IMR-90 (cell line): ENCODE results near the gene ADM5. TPM values are rescaled to one million over a fixed set of nuclear protein-coding genes. Genes with fewer than 3 reads are reported as not detected.

Experiments used
- ATAC-seq: fragments of 200-7000 bp; cut with Tn5 transposase; 2 replicates; pipeline ENCODE4 v1.9.1; 2020; ENCODE audit warnings: low read depth, mild to moderate bottlenecking, moderate library complexity
- BruUV-seq: library from RNA; stranded (reverse); fragments of 400-500 nt; replicated peaks from 2 replicates; lab custom pipeline; 2021; lab: Mats Ljungman, UMichigan
- CTCF ChIA-PET: fragments of 300-600 bp; formaldehyde crosslinking; extraction: SDS; loops from one replicate; lab custom pipeline; 2021; ENCODE audit warnings: antibody characterized with exemption; lab: Yijun Ruan, JAX
- POLR2A ChIA-PET: fragments of 300-600 bp; sonication (Branson Sonifier 250); formaldehyde crosslinking; loops from one replicate; lab custom pipeline; 2022; ENCODE audit warnings: antibody characterized with exemption; ENCODE audit not compliant: unreplicated experiment; lab: Charles Lee
- DNase-seq: peaks from one replicate; pipeline ENCODE4 v3.0.0; 2013
- H2AFZ ChIP-seq: replicated peaks from 2 replicates; pipeline ENCODE3; 2013; ENCODE audit warnings: low read length, mild to moderate bottlenecking; ENCODE audit not compliant: poor library complexity
- H2AK5ac ChIP-seq: 2 replicates; pipeline ENCODE4 v1.6.1; 2013; ENCODE audit warnings: low read depth, low read length, inconsistent platforms
- H2AK9ac ChIP-seq: replicated peaks from 2 replicates; pipeline ENCODE3; 2013; ENCODE audit warnings: mild to moderate bottlenecking, low read depth, low read length, moderate library complexity; ENCODE audit not compliant: poor library complexity
- H2BK120ac ChIP-seq: 2 replicates; pipeline ENCODE4 v1.6.1; 2013; ENCODE audit warnings: low read depth, low read length, inconsistent platforms
- H2BK15ac ChIP-seq: 3 replicates; pipeline ENCODE4 v1.6.1; 2013; ENCODE audit warnings: low read depth, low read length, inconsistent platforms
- H2BK20ac ChIP-seq: 2 replicates; pipeline ENCODE4 v1.6.1; 2013; ENCODE audit warnings: low read depth, mild to moderate bottlenecking, inconsistent platforms, low read length, moderate library complexity
- H2BK5ac ChIP-seq: 2 replicates; pipeline ENCODE4 v1.6.1; 2013; ENCODE audit warnings: mild to moderate bottlenecking, low read depth, low read length, inconsistent platforms; ENCODE audit not compliant: poor library complexity, severe bottlenecking
- H3K14ac ChIP-seq: replicated peaks from 2 replicates; pipeline ENCODE4 v1.6.1; 2013; ENCODE audit warnings: low read depth, low read length, inconsistent platforms
- H3K18ac ChIP-seq: 2 replicates; pipeline ENCODE4 v1.6.1; 2013; ENCODE audit warnings: low read depth, low read length, control low read depth
- H3K23ac ChIP-seq: 2 replicates; pipeline ENCODE4 v1.6.1; 2013; ENCODE audit warnings: low read depth, low read length, inconsistent platforms
- H3K27ac ChIP-seq: 2 replicates; pipeline ENCODE4 v1.5.1; 2013; ENCODE audit warnings: mild to moderate bottlenecking, control low read depth, low read length; ENCODE audit not compliant: insufficient read depth
- H3K27me3 ChIP-seq: 2 replicates; pipeline ENCODE4 v1.6.1; 2013; ENCODE audit warnings: low read length; ENCODE audit not compliant: control insufficient read depth, insufficient read depth
- H3K36me3 ChIP-seq: 2 replicates; pipeline ENCODE4 v1.6.1; 2013; ENCODE audit warnings: low read length, mixed read lengths; ENCODE audit not compliant: control insufficient read depth, insufficient read depth
- H3K4ac ChIP-seq: 2 replicates; pipeline ENCODE4 v1.6.1; 2013; ENCODE audit warnings: low read depth, low read length, inconsistent platforms
- H3K4me1 ChIP-seq: 2 replicates; pipeline ENCODE4 v1.6.1; 2013; ENCODE audit warnings: low read length, mixed read lengths; ENCODE audit not compliant: control insufficient read depth, insufficient read depth
- H3K4me2 ChIP-seq: 2 replicates; pipeline ENCODE4 v1.6.1; 2013; ENCODE audit warnings: low read depth, mild to moderate bottlenecking, control low read depth, low read length, moderate library complexity
- H3K4me3 ChIP-seq: 2 replicates; pipeline ENCODE4 v1.5.1; 2013; ENCODE audit warnings: low read depth, mild to moderate bottlenecking, control low read depth, low read length, moderate library complexity; ENCODE audit not compliant: insufficient read depth
- H3K56ac ChIP-seq: 2 replicates; pipeline ENCODE4 v1.6.1; 2013; ENCODE audit warnings: low read length, inconsistent platforms; ENCODE audit not compliant: insufficient read depth; ENCODE audit errors: extremely low read depth
- H3K79me1 ChIP-seq, 2 experiments: 2 replicates each; pipeline ENCODE4 v1.6.1; 2013; ENCODE audit warnings: low read length in 2 of 2, inconsistent platforms in 1 of 2, low read depth in 1 of 2
- H3K9ac ChIP-seq: 2 replicates; pipeline ENCODE4 v1.6.1; 2013; ENCODE audit warnings: low read depth, low read length, control low read depth
- H3K9me1 ChIP-seq: 2 replicates; pipeline ENCODE4 v1.6.1; 2013; ENCODE audit warnings: low read length, inconsistent platforms; ENCODE audit not compliant: insufficient read depth
- H3K9me3 ChIP-seq: 2 replicates; pipeline ENCODE4 v1.6.1; 2013; ENCODE audit warnings: low read length; ENCODE audit not compliant: control insufficient read depth, insufficient read depth
- H4K20me1 ChIP-seq: 2 replicates; pipeline ENCODE4 v1.6.1; 2013; ENCODE audit warnings: low read length, inconsistent platforms; ENCODE audit not compliant: insufficient read depth
- H4K5ac ChIP-seq: 2 replicates; pipeline ENCODE4 v1.6.1; 2013; ENCODE audit warnings: mild to moderate bottlenecking, low read depth, low read length, control low read depth
- H4K8ac ChIP-seq, 2 experiments: 2 replicates each; pipeline ENCODE4 v1.6.1; 2013; ENCODE audit warnings: low read depth in 2 of 2, low read length in 2 of 2, control low read depth in 1 of 2, inconsistent platforms in 1 of 2
- H4K91ac ChIP-seq: 2 replicates; pipeline ENCODE4 v1.6.1; 2013; ENCODE audit warnings: low read depth, low read length, inconsistent platforms; ENCODE audit not compliant: insufficient read depth
- BHLHE40 ChIP-seq: fragments of 150-350 bp; IDR thresholded peaks from 2 replicates; pipeline ENCODE4 v1.6.1; 2016; ENCODE audit warnings: mild to moderate bottlenecking, low read depth, low read length
- CEBPB ChIP-seq: IDR thresholded peaks from 2 replicates; pipeline ENCODE4 v1.6.1; 2012; ENCODE audit warnings: low read depth, low read length, improper control_type of control experiment
- FOS ChIP-seq: fragments of 150-350 bp; IDR thresholded peaks from 2 replicates; pipeline ENCODE4 v1.6.1; 2016; ENCODE audit warnings: low read depth, low read length
- NFE2L2 ChIP-seq: fragments of 150-350 bp; IDR thresholded peaks from 2 replicates; pipeline ENCODE4 v1.6.1; 2016; ENCODE audit warnings: low read depth, mild to moderate bottlenecking, low read length
- POLR2A ChIP-seq: IDR thresholded peaks from 2 replicates; pipeline ENCODE4 v1.6.1; 2012; ENCODE audit warnings: mild to moderate bottlenecking, low read depth, low read length
- RCOR1 ChIP-seq: IDR thresholded peaks from 2 replicates; pipeline ENCODE4 v1.6.1; 2012; ENCODE audit warnings: mild to moderate bottlenecking, low read length, improper control_type of control experiment; ENCODE audit not compliant: insufficient replicate concordance
- RFX5 ChIP-seq: IDR thresholded peaks from 2 replicates; pipeline ENCODE4 v1.8.0; 2012; ENCODE audit warnings: low read depth, mild to moderate bottlenecking, low read length, moderate library complexity
- SMC3 ChIP-seq: fragments of 150-350 bp; IDR thresholded peaks from 2 replicates; pipeline ENCODE4 v1.6.1; 2016; ENCODE audit warnings: low read depth, mild to moderate bottlenecking, antibody characterized with exemption, low read length, moderate library complexity
- WGBS, 2 experiments: methylation state at CpG; one replicate each; pipeline versions ENCODE4 v1.1.5 to v1.1.7; 2013; ENCODE audit warnings: missing lambda C conversion rate in 2 of 2; ENCODE audit not compliant: insufficient read length in 1 of 2; ENCODE audit errors: extremely low coverage in 2 of 2; 5-methylcytosine and 5-hydroxymethylcytosine counted together
- dilution Hi-C: fragments of 300-500 bp; cut with HindIII; formaldehyde crosslinking; loops from one replicate; pipeline ENCODE4 v1.14.3; 2018; ENCODE audit warnings: low sequenced_read_pairs; ENCODE audit not compliant: unreplicated experiment
- in situ Hi-C: fragments of 300-500 bp; cut with MboI; formaldehyde crosslinking; loops from 3 replicates; pipeline ENCODE4 v1.14.3; 2019; ENCODE audit warnings: low sequenced_read_pairs, inconsistent platforms, mixed read lengths
- intact Hi-C: fragments of 100-400 bp; cut with micrococcal nuclease; formaldehyde crosslinking; loops from 2 replicates; pipeline ENCODE4 v1.10.0; 2022
- polyA plus RNA-seq, 3 experiments: library from polyadenylated mRNA; depleted of rRNA; stranded (reverse); fragments of >200 nt; gene quantifications; 2 replicates each; pipeline ENCODE4 v1.2.3, GENCODE V29; 2012; ENCODE audit warnings: low replicate concordance in 1 of 3
- total RNA-seq: library from RNA; depleted of rRNA; stranded (reverse); fragments of >200 nt; gene quantifications from 2 replicates; pipeline ENCODE4 v1.2.3, GENCODE V29; 2012
- TF ChIP-seq, protein P1 (sequence below): fragments of 150-350 bp; IDR thresholded peaks from 2 replicates; pipeline ENCODE4 v1.6.1; 2017; ENCODE audit warnings: mild to moderate bottlenecking, antibody characterized with exemption, low read length, low read depth
- TF ChIP-seq, protein P2 (sequence below): conservative IDR thresholded peaks from 2 replicates; pipeline ENCODE4 v1.5.1; 2012; ENCODE audit warnings: mild to moderate bottlenecking, low read depth, low read length, improper control_type of control experiment
- TF ChIP-seq, protein P3 (sequence below): fragments of 150-350 bp; IDR thresholded peaks from 2 replicates; pipeline ENCODE4 v1.6.1; 2016; ENCODE audit warnings: low read depth, mild to moderate bottlenecking, low read length, moderate library complexity, borderline replicate concordance

Gene ADM5
- total and polyA plus RNA-seq, 2 of the 4 experiments (the other 2 are of a cell fraction): 0.18 to 0.99 TPM

DNA sequence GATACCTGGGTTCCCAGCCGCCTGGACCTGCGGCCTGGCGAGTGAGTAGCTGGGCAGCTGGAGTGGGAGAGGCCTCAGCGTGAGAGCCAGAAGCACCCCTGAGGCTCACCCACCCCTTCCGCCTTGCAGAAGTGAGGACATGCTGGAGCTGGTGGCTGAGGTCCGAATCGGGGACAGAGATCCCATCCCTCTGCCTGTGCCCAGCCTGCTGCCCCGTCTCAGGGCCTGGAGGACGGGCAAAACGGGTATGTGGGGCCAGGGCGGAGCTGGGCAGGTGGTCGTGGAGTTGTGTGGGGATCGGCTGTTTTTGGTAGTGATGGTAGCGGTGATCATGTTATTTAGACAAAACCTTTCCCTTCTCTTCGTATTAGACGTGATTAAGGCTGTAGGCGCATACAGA is 42.8 kb upstream of the ADM5 start:
- peaks cover 49 to 74% of the 10 kb centered on the region in 2 experiments for H3K79me1 ChIP-seq
- ATAC-seq (no peak), DNase-seq (no peak)
- H2BK15ac ChIP-seq: no peak overlapping the region
- peaks cover 47% of the 10 kb centered on the region for H4K20me1 ChIP-seq
- no peak overlapping the region for H4K91ac ChIP-seq
- no peak overlapping the region for H3K4me2 ChIP-seq
- H2BK20ac ChIP-seq: no peak overlapping the region
- no peaks in the 10 kb centered on the region for H3K27me3 ChIP-seq
- no peak overlapping the region for H2AFZ ChIP-seq
- H3K23ac ChIP-seq: no peak overlapping the region
- H3K36me3 ChIP-seq: peaks cover 42% of the 10 kb centered on the region
- dilution Hi-C loops: no loop called here
- ChIA-PET CTCF (no interaction called here), POLR2A (no interaction called here)
- no TSS peak for BruUV-seq
- no peak overlapping the region for H3K4ac ChIP-seq
- H2AK9ac ChIP-seq: no peak overlapping the region
- H3K9me1 ChIP-seq: 0 out of 2 replicates have a peak, but pooled peaks cover 8% of the 10 kb centered on the region
- no CpG with 5 or more reads among the region's 17 CpGs for WGBS, 2 experiments
- H2BK5ac ChIP-seq: no peak overlapping the region
- H3K27ac ChIP-seq: no peak overlapping the region
- no peak overlapping the region for H2BK120ac ChIP-seq
- H4K8ac ChIP-seq: no peak overlapping the region
- no peak overlapping the region for H2AK5ac ChIP-seq
- intact Hi-C loops: no loop called here
- H3K14ac ChIP-seq: no peak overlapping the region
- no peak overlapping the region for H3K18ac ChIP-seq
- H3K56ac ChIP-seq: no peak overlapping the region
- H3K4me3 ChIP-seq: no peak overlapping the region
- H3K9ac ChIP-seq: no peak overlapping the region
- no peak overlapping the region for H4K5ac ChIP-seq
- TF ChIP-seq CEBPB (no peak), FOS (no peak), RFX5 (no peak), SMC3 (no peak), POLR2A (no peak), RCOR1 (no peak), NFE2L2 (no peak), BHLHE40 (no peak)
- TF ChIP-seq, protein P1, sequence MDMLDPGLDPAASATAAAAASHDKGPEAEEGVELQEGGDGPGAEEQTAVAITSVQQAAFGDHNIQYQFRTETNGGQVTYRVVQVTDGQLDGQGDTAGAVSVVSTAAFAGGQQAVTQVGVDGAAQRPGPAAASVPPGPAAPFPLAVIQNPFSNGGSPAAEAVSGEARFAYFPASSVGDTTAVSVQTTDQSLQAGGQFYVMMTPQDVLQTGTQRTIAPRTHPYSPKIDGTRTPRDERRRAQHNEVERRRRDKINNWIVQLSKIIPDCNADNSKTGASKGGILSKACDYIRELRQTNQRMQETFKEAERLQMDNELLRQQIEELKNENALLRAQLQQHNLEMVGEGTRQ: no peak
- TF ChIP-seq, protein P2, sequence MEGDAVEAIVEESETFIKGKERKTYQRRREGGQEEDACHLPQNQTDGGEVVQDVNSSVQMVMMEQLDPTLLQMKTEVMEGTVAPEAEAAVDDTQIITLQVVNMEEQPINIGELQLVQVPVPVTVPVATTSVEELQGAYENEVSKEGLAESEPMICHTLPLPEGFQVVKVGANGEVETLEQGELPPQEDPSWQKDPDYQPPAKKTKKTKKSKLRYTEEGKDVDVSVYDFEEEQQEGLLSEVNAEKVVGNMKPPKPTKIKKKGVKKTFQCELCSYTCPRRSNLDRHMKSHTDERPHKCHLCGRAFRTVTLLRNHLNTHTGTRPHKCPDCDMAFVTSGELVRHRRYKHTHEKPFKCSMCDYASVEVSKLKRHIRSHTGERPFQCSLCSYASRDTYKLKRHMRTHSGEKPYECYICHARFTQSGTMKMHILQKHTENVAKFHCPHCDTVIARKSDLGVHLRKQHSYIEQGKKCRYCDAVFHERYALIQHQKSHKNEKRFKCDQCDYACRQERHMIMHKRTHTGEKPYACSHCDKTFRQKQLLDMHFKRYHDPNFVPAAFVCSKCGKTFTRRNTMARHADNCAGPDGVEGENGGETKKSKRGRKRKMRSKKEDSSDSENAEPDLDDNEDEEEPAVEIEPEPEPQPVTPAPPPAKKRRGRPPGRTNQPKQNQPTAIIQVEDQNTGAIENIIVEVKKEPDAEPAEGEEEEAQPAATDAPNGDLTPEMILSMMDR: no peak
- TF ChIP-seq, protein P3, sequence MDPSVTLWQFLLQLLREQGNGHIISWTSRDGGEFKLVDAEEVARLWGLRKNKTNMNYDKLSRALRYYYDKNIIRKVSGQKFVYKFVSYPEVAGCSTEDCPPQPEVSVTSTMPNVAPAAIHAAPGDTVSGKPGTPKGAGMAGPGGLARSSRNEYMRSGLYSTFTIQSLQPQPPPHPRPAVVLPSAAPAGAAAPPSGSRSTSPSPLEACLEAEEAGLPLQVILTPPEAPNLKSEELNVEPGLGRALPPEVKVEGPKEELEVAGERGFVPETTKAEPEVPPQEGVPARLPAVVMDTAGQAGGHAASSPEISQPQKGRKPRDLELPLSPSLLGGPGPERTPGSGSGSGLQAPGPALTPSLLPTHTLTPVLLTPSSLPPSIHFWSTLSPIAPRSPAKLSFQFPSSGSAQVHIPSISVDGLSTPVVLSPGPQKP: no peak
- no peaks in the 10 kb centered on the region for H3K9me3 ChIP-seq
- 0 out of 2 replicates have a peak, but pooled peaks cover 2% of the 10 kb centered on the region for H3K4me1 ChIP-seq
- in situ Hi-C loops: no loop called here
